GM23248 (cell line): Measurements from ENCODE around the gene CNFN. TPM values are rescaled to one million over a fixed set of nuclear protein-coding genes. Genes with fewer than 3 reads are reported as not detected.

Experiments used
- DNase-seq: peaks from one replicate; pipeline ENCODE4 v3.0.0-alpha.2; 2015
- H2AFZ ChIP-seq: fragments of 200-600 bp; sonication (generic); 2 replicates; pipeline ENCODE4 v1.6.1; 2016; ENCODE audit warnings: antibody characterized with exemption
- H3F3A ChIP-seq: fragments of 200-600 bp; sonication (generic); 2 replicates; pipeline ENCODE4 v1.6.1; 2016; ENCODE audit warnings: mild to moderate bottlenecking, antibody characterized with exemption, mixed run types; ENCODE audit not compliant: insufficient read depth
- H3K27ac ChIP-seq: fragments of 200-600 bp; sonication (generic); 2 replicates; pipeline ENCODE4 v1.5.1; 2016; ENCODE audit warnings: mild to moderate bottlenecking
- H3K27me3 ChIP-seq: fragments of 200-600 bp; sonication (generic); replicated peaks from 2 replicates; pipeline ENCODE4 v1.6.1; 2016; ENCODE audit warnings: mild to moderate bottlenecking; ENCODE audit not compliant: insufficient read depth
- H3K36me3 ChIP-seq: fragments of 200-600 bp; sonication (generic); 2 replicates; pipeline ENCODE4 v1.6.1; 2016; ENCODE audit warnings: low read depth, mild to moderate bottlenecking
- H3K4me1 ChIP-seq: fragments of 200-600 bp; sonication (generic); 2 replicates; pipeline ENCODE4 v1.6.1; 2016; ENCODE audit warnings: mild to moderate bottlenecking; ENCODE audit not compliant: insufficient read depth
- H3K4me2 ChIP-seq: fragments of 200-600 bp; sonication (generic); one replicate; pipeline ENCODE4 v1.6.1; 2016; ENCODE audit warnings: mild to moderate bottlenecking; ENCODE audit not compliant: unreplicated experiment
- H3K4me3 ChIP-seq: fragments of 200-600 bp; sonication (generic); 2 replicates; pipeline ENCODE4 v1.5.1; 2016; ENCODE audit warnings: mild to moderate bottlenecking
- H3K79me2 ChIP-seq: fragments of 200-600 bp; sonication (generic); 2 replicates; pipeline ENCODE4 v1.6.1; 2016; ENCODE audit warnings: mild to moderate bottlenecking; ENCODE audit not compliant: insufficient read depth
- H3K9ac ChIP-seq: fragments of 200-600 bp; sonication (generic); 2 replicates; pipeline ENCODE4 v1.6.1; 2016; ENCODE audit warnings: mild to moderate bottlenecking
- H3K9me2 ChIP-seq: fragments of 200-600 bp; sonication (generic); 2 replicates; pipeline ENCODE4 v1.6.1; 2016; ENCODE audit warnings: mixed run types, mild to moderate bottlenecking, moderate library complexity; ENCODE audit not compliant: insufficient read depth
- H3K9me3 ChIP-seq: fragments of 200-600 bp; sonication (generic); one replicate; pipeline ENCODE4 v1.6.1; 2017; ENCODE audit warnings: low read depth
- H4K20me1 ChIP-seq: fragments of 200-600 bp; sonication (generic); 2 replicates; pipeline ENCODE4 v1.6.0; 2016; ENCODE audit not compliant: insufficient read depth
- EZH2 ChIP-seq: fragments of 200-600 bp; sonication (generic); IDR thresholded peaks from 2 replicates; pipeline ENCODE4 v1.6.1; 2018; ENCODE audit warnings: antibody characterized with exemption, mild to moderate bottlenecking; ENCODE audit not compliant: insufficient read depth, poor library complexity, severe bottlenecking
- EZH2phosphoT487 ChIP-seq: fragments of 200-600 bp; sonication (generic); IDR thresholded peaks from 2 replicates; pipeline ENCODE4 v1.6.1; 2018; ENCODE audit warnings: antibody characterized with exemption, moderate library complexity, mild to moderate bottlenecking, low read depth; ENCODE audit not compliant: insufficient read depth
- WGBS, 2 experiments: methylation state at CpG; one replicate each; pipeline ENCODE4 v1.1.6; 2015 to 2017; ENCODE audit warnings: low lambda C conversion rate in 2 of 2, low coverage in 1 of 2; ENCODE audit errors: missing lambda C conversion rate in 2 of 2; 5-methylcytosine and 5-hydroxymethylcytosine counted together
- in situ Hi-C: fragments of 300-500 bp; cut with MboI; formaldehyde crosslinking; loops from 2 replicates; pipeline ENCODE4 v1.15.0; 2020
- polyA plus RNA-seq: library from polyadenylated mRNA; unstranded; fragments of >200 nt; fragmentation: Nextera tagmentation; extraction: Ambion mirVana; gene quantifications from 2 replicates; pipeline ENCODE4 v1.2.1, GENCODE V29; 2016
- total RNA-seq: library from RNA; depleted of rRNA; stranded (reverse); fragments of >200 nt; shearing (Covaris generic); gene quantifications from 2 replicates; pipeline ENCODE4 v1.2.3, GENCODE V29; 2014

The CNFN gene
- total and polyA plus RNA-seq, 2 experiments from 2014 or later: 1.1 TPM; not detected in 1

- no peaks in the 10 kb centered on the region for H3K9me2 ChIP-seq
- H3K9me3 ChIP-seq: no peaks in the 10 kb centered on the region
- no peak overlapping the region for H2AFZ ChIP-seq
- H4K20me1 ChIP-seq: no peaks in the 10 kb centered on the region
- no peak overlapping the region for H3K4me2 ChIP-seq
- H3K79me2 ChIP-seq: no peaks in the 10 kb centered on the region
- H3K27me3 ChIP-seq: no peaks in the 10 kb centered on the region
- H3K9ac ChIP-seq: no peak overlapping the region
- DNase-seq: no peak
- no peaks in the 10 kb centered on the region for H3F3A ChIP-seq
- H3K27ac ChIP-seq: no peak overlapping the region
- no peaks in the 10 kb centered on the region for H3K4me1 ChIP-seq
- in situ Hi-C loops: no loop called here
- no peaks in the 10 kb centered on the region for H3K36me3 ChIP-seq
- WGBS, 2 experiments: 94 to 96% methylated on average over 19 to 26 of the region's 29 CpGs
- TF ChIP-seq EZH2phosphoT487 (no peak), EZH2 (no peak)
- no peak overlapping the region for H3K4me3 ChIP-seq
Measured at GRCh38 chr19:42353341-42354015, 36.6 kb downstream of the CNFN start.

GRCh38 chr19:42352301-42353259 lies 37.5 kb downstream of the CNFN start:
- Histone ChIP-seq H3K4me3 (no peak overlapping the region), H3K27ac (no peak overlapping the region), H3K36me3 (no peaks in the 10 kb centered on the region), H4K20me1 (no peaks in the 10 kb centered on the region), H3K4me1 (no peaks in the 10 kb centered on the region), H3F3A (no peaks in the 10 kb centered on the region), H3K9me3 (no peaks in the 10 kb centered on the region), H2AFZ (no peak overlapping the region), H3K79me2 (no peaks in the 10 kb centered on the region), H3K9ac (no peak overlapping the region), H3K4me2 (no peak overlapping the region), H3K27me3 (no peaks in the 10 kb centered on the region), H3K9me2 (no peaks in the 10 kb centered on the region)
- peak; percentile 41 for DNase-seq
- WGBS, 2 experiments: 84 to 86% methylated on average over 23 to 30 of the region's 31 CpGs
- TF ChIP-seq EZH2 (no peak), EZH2phosphoT487 (no peak)
- in situ Hi-C loops: no loop called here

GRCh38 chr19:42351079-42351735 lies 38.9 kb downstream of the CNFN start:
- 90 to 95% methylated on average over 12 to 21 of the region's 21 CpGs for WGBS, 2 experiments
- Histone ChIP-seq H3K4me2 (no peak overlapping the region), H3K27ac (no peak overlapping the region), H3K9me3 (no peaks in the 10 kb centered on the region), H3K36me3 (no peaks in the 10 kb centered on the region), H3K4me3 (no peak overlapping the region), H3K9ac (no peak overlapping the region), H3K9me2 (no peaks in the 10 kb centered on the region), H3K4me1 (no peaks in the 10 kb centered on the region), H3F3A (no peaks in the 10 kb centered on the region), H3K79me2 (no peaks in the 10 kb centered on the region), H2AFZ (no peak overlapping the region), H4K20me1 (no peaks in the 10 kb centered on the region), H3K27me3 (no peaks in the 10 kb centered on the region)
- in situ Hi-C loops: no loop called here
- TF ChIP-seq EZH2phosphoT487 (no peak), EZH2 (no peak)
- DNase-seq: no peak

- DNase-seq: no peak
- Histone ChIP-seq H3K4me2 (no peak overlapping the region), H3K79me2 (no peaks in the 10 kb centered on the region), H3K9ac (no peak overlapping the region), H3K4me1 (no peaks in the 10 kb centered on the region), H4K20me1 (no peaks in the 10 kb centered on the region), H3K27ac (no peak overlapping the region), H3K9me2 (no peaks in the 10 kb centered on the region), H3F3A (peaks cover 5% of the 10 kb centered on the region), H3K36me3 (no peaks in the 10 kb centered on the region), H3K9me3 (no peaks in the 10 kb centered on the region), H3K4me3 (no peak overlapping the region), H3K27me3 (no peaks in the 10 kb centered on the region), H2AFZ (no peak overlapping the region)
- in situ Hi-C loops: no loop called here
- 86 to 94% methylated on average over 3 of the region's 3 CpGs for WGBS, 2 experiments
- no peak for TF ChIP-seq EZH2phosphoT487
Measured at GRCh38 chr19:42350417-42350816, 39.7 kb downstream of the CNFN start.
